ENCODE results near the gene ERBB4.

Gene ERBB4

DNA sequence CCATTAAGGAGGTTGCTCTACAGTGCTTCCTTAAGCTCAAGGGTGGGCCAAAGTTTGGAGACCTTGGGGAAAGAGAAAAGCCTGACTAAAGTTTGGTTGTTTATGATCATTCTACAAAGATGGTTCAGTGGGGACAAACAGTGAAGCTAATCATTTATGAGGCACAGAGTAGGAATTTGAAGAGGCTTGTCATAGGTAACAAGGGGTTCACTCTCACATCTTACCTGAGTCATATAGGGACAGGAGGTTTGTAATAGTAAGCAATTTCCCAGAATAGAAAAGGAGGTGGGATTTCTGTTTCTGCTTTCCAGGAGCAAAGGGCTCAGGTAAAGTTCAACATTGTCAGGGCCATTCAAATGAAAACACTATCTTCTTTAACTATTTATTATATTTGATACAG is 1194.3 kb downstream of the ERBB4 start:
- DNase-seq (ENCODE audit: low read depth): no peak

DNA sequence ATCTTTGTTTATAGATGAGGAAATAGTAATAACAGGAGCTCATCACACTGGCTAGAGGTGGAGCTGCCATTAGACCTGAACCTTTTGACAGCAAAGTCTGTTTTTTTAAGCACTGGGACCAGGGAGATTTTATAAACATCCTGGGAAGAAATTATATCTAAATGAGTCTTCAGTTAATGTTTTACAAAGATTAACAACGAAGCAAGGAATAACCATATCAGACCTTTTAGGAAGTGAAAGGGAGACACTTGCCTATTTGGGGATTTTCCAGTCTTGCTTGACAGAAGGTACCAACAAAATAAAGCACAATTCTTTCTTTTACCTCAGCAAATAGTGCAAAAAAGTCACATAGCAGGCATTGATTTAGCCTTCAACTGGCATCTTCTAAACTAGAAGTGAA is 1205.2 kb downstream of the ERBB4 start:
- no peak for DNase-seq (ENCODE audit: low read depth)

DNA sequence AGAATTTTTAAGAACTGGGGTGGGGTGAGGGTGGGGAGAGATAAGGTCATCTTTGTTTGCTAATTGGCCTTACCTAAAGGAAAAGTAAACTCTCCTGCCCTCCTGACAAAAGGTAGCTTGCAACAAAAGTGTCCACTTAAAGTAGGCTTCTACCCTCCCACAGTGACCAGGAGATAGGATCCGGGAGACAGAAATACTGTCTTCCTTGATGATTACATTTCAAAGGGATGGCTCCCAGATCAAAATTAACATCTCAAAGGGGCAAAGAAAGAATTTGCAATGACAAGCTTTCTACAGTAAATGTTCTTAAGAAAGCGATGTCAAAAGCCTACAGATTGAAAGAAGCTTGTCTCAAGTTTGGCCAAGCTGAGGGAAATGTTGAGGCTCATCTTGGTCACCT is 1206.9 kb downstream of the ERBB4 start:
- DNase-seq (ENCODE audit: low read depth): no peak

DNA sequence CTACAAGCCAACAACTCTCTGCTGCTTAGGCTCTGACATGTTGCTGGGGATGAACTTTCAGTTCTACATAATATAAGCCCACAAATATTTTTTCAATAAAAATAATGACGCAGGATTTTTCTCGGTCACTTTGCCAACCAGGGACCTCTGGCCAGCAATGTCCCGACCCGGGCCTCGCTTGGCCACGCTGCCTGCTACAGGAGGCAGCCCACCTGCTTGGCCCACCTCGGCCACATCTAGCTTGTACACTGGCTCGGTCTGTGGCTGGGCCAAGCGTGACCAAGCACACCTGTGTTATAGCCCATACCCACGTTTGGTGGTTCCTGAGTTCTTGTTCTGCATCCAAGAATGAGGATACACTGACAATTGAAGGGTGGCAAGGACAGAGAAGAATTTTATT is 1208.7 kb downstream of the ERBB4 start:
- no peak for DNase-seq (ENCODE audit: low read depth)

DNA sequence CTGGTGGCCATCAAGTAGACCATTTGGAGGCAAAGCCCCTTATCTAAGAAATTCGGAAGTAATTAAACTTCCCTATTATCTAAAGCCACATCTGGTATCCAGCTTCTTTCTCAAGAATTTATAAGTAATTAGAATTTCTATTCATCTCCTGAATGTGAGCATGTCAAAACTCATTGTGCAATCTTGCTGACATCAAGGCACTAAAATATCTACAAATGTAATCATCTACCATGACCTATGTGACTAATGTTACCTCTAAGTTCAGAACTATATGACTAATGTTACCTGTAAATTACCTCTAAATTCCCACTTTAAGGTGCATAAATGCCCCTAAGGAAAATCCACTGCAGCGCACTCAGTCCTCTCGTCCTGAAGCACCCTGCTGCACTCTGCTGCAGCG is 1209.2 kb downstream of the ERBB4 start:
- no peak for DNase-seq (ENCODE audit: low read depth)

DNA sequence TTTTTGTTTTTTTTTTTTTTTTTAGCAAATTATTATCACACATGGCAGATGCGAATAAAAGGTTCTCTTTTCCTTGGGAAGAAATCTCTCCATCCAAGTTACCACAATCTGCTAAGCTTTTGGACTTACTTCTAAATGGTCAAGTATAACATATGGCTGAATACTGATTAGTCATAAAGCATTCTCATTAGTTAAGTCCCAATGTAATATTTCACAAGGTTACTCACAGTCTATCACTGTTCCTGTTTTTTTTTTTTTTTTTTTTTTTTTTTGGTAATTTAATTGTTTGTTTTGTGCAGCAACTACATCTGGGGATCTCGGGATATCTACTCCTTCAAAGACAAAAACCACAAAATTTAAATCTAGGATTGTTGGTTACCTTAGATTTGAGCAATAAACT is 1210.5 kb downstream of the ERBB4 start:
- no peak for DNase-seq (ENCODE audit: low read depth)

Measured in activated T-helper 9 cell treated with anti-CD3 and anti-CD28 coated beads, Interleukin-2, amount 50 U/mL, for 16 hours (primary cell).